Omental fat pad (tissue), 4 donors: Measurements from ENCODE around the gene CUBN. TPM values are rescaled to one million over a fixed set of nuclear protein-coding genes. Genes with fewer than 3 reads are reported as not detected.

ENCODE experiments used
- ATAC-seq: fragments of 150-250 bp; one replicate; pipeline ENCODE4 v1.9.1; 2016; ENCODE audit warnings: mild to moderate bottlenecking, moderate library complexity; ENCODE audit not compliant: low FRiP score
- DNase-seq: peaks from one replicate; pipeline ENCODE4 v3.0.0-alpha.2; 2019; ENCODE audit warnings: low spot score
- total RNA-seq, 4 donors: library from RNA; depleted of rRNA; stranded (reverse); fragments of >200 nt; gene quantifications; one replicate each; pipeline ENCODE4 v1.1.0, GENCODE V29; 2016
- TF ChIP-seq, protein P1 (sequence below), 3 donors: fragments of 450-650 bp; IDR thresholded peaks; one replicate each; pipeline ENCODE4 v1.5.1; 2016 to 2017; ENCODE audit warnings: antibody characterized with exemption in 3 of 3, mild to moderate bottlenecking in 3 of 3, moderate library complexity in 2 of 3

CUBN gene
- total RNA-seq, 4 donors from 2014 or later: 1.6 to 4.5 (median 2.2) TPM

DNA sequence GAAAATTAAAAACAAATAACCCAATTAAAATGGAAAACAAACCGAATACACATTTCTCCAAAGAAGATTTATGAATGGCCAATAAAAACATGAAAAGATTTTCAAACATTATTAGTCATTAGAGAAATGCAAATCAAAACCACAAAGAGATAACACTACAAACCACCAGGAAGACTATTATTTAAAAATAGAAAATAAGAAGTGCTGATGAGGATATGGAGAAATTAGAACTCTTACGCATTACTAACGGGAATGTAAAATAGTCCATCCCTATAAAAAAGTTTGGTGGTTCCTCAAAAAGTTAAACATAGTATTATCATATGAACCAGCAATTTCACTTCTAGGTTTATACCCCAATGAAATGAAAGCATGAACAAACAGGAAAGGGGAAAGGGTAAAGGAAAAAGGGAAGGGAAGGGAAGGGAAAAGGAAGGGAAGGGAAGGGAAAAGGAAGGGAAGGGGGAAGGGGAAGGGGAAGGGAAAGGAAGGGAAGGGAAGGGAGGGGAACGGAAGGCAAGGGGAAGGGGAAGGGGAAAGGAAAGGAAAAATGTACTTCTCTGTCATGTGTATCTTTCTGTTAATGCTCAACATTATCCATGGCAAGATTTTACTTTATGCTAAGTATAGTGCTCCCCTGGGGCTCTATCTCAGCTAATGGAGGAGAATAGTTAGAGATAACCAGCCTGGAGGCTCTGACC lies 187.1 kb downstream of the CUBN start:
- DNase-seq (no peak), ATAC-seq (no peak)
- TF ChIP-seq, protein P1, sequence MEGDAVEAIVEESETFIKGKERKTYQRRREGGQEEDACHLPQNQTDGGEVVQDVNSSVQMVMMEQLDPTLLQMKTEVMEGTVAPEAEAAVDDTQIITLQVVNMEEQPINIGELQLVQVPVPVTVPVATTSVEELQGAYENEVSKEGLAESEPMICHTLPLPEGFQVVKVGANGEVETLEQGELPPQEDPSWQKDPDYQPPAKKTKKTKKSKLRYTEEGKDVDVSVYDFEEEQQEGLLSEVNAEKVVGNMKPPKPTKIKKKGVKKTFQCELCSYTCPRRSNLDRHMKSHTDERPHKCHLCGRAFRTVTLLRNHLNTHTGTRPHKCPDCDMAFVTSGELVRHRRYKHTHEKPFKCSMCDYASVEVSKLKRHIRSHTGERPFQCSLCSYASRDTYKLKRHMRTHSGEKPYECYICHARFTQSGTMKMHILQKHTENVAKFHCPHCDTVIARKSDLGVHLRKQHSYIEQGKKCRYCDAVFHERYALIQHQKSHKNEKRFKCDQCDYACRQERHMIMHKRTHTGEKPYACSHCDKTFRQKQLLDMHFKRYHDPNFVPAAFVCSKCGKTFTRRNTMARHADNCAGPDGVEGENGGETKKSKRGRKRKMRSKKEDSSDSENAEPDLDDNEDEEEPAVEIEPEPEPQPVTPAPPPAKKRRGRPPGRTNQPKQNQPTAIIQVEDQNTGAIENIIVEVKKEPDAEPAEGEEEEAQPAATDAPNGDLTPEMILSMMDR (IDR thresholded peaks at IDR 0.05): no peak

DNA sequence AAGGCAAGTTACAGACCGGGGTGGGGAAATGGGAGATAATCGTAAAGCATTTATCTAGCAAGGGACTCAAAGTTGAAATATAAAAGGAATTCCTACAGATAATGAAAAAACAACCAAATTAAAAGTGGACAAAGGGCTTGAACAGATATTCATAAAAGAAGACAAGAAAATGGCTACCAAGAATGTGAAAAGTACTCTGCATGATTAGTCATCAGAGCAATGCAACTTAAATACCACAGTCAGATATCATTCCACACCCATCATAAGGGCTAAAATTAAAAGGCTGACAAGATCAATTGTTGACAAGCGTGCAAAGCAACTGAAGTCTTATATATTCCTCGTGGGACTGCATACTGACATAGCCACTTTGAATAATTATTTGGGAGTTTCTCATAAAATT lies 187.7 kb downstream of the CUBN start:
- DNase-seq: no peak
- TF ChIP-seq, protein P1 (IDR thresholded peaks at IDR 0.05): no peak
- ATAC-seq: no peak

DNA sequence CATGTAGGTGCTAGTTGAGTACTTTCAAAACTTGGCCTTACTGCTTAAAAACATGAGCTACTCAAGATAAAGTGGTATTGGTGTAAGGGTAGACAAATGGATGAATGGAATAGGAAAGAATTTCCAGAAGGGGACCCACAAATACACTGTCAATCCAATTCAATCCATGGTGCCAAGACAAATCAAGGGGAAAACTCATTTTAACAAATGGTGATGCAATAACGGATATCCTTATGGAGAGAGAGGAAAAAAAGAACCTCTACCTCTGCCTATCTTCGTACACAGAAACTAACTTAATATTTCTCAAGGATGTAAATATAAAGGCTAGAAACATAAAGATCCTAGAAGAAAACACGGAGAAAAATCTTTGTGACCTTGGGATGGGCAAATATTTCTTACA lies 188.5 kb downstream of the CUBN start:
- TF ChIP-seq, protein P1 (IDR thresholded peaks at IDR 0.05): no peak
- DNase-seq (no peak), ATAC-seq (no peak)

DNA sequence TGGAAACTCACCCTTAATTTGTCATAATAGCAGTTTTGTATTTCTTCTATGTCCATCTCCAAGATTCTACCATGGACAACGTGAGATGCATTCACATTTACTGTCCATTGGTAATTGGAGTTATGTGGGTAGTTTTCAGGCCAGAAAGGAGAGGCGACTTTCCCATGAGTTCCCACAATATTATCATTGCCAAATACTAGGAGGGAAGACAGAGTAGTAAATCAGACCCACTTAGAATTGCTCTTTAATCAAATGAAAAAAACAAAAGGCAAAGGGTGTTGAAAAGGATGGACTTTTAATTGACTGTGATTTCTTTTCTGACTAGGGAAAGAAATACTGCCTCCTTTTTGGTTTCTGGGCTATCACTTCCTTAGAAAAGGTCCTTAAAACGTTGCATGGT lies 190.7 kb downstream of the CUBN start:
- DNase-seq: no peak
- no peak for ATAC-seq
- TF ChIP-seq, protein P1 (IDR thresholded peaks at IDR 0.05): no peak

DNA sequence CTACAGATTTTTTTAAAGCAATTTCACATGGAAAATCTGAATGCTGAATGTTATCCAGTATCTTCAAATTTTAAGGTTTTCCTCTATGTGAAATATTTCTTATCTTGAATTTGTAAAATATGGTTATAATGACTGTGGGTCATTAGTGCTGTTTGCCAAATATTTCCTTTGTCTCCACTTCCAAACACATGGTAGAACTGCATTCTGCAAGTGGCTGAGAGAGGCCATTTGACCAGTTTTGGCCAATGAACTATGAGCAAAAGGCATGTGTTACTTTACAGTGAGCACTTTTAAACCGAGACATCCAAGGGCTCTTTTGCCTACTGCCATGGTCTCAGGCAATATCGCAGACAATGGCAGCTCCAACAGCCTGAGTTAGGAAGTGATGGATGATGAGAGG lies 195.2 kb downstream of the CUBN start:
- ATAC-seq (no peak), DNase-seq (no peak)
- TF ChIP-seq, protein P1 (IDR thresholded peaks at IDR 0.05): no peak

DNA sequence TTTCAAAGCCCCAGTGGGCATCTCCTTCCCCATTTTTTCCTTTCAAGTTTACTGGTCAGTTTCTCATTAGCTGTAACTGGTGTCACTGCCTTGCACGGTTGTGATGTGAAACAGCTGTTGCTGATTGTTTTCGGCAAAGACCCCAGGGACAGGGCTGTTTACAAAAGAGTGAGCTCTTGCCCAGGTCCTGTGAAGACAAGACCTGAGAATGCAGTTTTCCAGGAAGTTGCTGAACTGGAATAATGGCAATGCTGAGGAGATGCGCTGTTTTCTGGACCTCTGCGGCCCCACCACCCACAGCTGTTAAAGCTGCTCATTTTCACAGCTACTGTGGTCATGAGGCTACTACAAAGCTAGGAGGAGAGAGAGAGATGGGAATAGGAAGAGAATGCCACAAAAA lies 195.8 kb downstream of the CUBN start:
- ATAC-seq: no peak
- TF ChIP-seq, protein P1 (IDR thresholded peaks at IDR 0.05): no peak
- no peak for DNase-seq

DNA sequence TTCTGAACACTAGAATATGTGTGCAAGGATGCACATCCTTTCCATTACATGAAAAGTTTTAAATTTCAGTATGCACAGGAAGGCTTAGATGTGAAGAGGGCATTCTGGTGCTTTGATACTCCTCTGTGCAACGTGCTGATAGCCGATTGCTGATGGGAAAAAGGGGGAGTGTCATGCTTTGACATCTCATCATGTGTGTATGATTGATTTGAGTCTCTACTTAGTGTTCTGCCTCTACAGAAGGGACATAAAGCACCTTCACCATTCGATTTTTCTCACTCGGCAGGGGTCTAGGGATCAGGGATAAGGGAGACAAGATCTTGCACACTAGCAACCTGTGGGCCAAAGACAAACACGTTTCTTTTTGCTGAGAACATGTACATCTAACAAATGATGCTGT lies 197.7 kb downstream of the CUBN start:
- no peak for ATAC-seq
- TF ChIP-seq, protein P1 (IDR thresholded peaks at IDR 0.05): no peak

More for the DNA sequence above, 197.7 kb downstream of the CUBN start:
- no peak for DNase-seq
